ENCODE measurements around the gene AUP1.
"Not testable (repeated sequence)": the region's sequence is repeated elsewhere in the genome, so short reads cannot be mapped to it uniquely, and the experiment has no call there.

Gene AUP1

DNA sequence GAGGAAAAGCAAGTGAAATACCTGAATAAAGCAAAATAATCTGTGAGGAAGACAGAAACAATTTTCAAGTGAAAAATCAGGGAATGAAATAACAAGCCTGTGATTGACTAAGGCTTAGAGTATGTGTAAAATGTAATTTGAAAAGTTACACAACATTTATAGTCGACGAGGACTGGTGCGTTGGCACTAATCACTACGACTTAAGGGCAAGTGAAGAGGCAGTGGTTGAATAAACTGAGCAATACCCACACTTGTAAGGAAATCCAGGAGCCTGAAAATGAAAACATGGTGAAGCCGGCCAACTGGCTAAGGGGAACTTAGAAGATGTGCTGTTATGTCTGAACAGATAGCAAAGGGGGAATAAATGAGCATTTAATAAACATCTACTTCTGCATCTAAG is 38.4 kb upstream of the AUP1 start:
- Histone ChIP-seq H3K36me3 (ENCODE audit: control insufficient read depth, insufficient read depth, low read length, severe bottlenecking) (no peaks in the 10 kb centered on the region), H3K4me3 (ENCODE audit: low read length) (peak overlapping the region; percentile 63), H3K4me1 (ENCODE audit: control insufficient read depth, insufficient read depth, low read length) (peaks cover 42% of the 10 kb centered on the region), H3K9me3 (ENCODE audit: control insufficient read depth, low read length) (no peaks in the 10 kb centered on the region), H3K27me3 (replicated peaks; ENCODE audit: control insufficient read depth, insufficient read depth, low read length) (no peaks in the 10 kb centered on the region), H3K9ac (ENCODE audit: low read length) (peak overlapping the region; percentile 78)
- DNase-seq (ENCODE audit: low read depth): peak; percentile 90

DNA sequence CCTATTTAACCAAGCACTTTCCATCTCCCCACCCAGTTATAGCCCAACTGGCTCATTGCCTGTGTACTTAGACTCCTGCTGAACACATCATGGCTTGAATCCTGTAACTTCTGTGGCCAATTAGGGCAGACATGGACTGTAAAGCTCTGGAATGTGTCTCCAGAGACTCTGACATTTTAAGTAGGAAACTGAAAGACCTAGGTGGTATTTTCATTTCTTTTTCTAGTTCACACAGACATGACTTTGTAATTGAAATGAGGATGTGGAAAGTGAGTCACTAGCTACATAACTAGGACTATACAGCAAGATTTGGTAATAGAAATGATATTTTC is 37.2 kb upstream of the AUP1 start:
- H3K4me1 ChIP-seq (ENCODE audit: control insufficient read depth, insufficient read depth, low read length): peaks cover 42% of the 10 kb centered on the region
- DNase-seq (ENCODE audit: low read depth): peak; percentile 92
- no peaks in the 10 kb centered on the region for H3K9me3 ChIP-seq (ENCODE audit: control insufficient read depth, low read length)
- no peak overlapping the region for H3K9ac ChIP-seq (ENCODE audit: low read length)
- no peak overlapping the region for H3K4me3 ChIP-seq (ENCODE audit: low read length)
- no peaks in the 10 kb centered on the region for H3K36me3 ChIP-seq (ENCODE audit: control insufficient read depth, insufficient read depth, low read length, severe bottlenecking)
- no peaks in the 10 kb centered on the region for H3K27me3 ChIP-seq (replicated peaks; ENCODE audit: control insufficient read depth, insufficient read depth, low read length)

DNA sequence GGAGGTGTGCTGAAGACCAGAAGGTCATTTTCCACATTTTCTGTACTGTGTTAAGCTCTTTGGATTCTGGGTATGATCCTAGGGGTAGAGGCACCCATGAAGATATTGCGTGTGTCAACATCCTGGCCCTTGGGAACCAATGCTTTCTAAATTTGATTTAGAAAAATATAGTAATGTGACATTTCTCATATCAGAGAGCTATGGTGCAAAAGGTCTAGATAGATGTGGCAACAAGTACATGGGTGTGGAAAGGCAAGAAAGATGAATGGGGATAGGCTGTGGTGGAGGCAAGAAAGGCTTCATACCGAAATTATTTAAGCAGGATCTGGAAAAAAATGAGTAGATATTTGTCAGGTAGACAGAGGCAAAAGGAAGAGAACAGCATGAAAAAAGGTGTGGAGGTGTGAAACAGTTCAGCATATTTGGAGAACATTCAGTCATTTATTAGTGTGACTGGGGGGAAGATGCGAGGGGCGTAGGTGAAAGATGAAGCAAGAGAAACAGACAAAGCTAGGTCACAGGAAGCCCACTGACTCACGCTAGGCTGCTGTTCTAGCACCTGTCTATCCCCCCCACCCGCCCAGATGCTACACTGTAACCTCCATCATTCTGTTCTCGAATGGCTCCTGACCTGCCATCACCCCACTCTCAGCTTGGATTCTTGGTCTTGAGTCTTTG is 36.7 kb upstream of the AUP1 start:
- peak overlapping the region; percentile 25 for H3K9ac ChIP-seq (ENCODE audit: low read length)
- H3K4me3 ChIP-seq (ENCODE audit: low read length): peak overlapping the region; percentile 35
- no peak for DNase-seq (ENCODE audit: low read depth)
- H3K9me3 ChIP-seq (ENCODE audit: control insufficient read depth, low read length): no peaks in the 10 kb centered on the region
- no peaks in the 10 kb centered on the region for H3K27me3 ChIP-seq (replicated peaks; ENCODE audit: control insufficient read depth, insufficient read depth, low read length)
- H3K4me1 ChIP-seq (ENCODE audit: control insufficient read depth, insufficient read depth, low read length): peaks cover 42% of the 10 kb centered on the region
- no peaks in the 10 kb centered on the region for H3K36me3 ChIP-seq (ENCODE audit: control insufficient read depth, insufficient read depth, low read length, severe bottlenecking)

DNA sequence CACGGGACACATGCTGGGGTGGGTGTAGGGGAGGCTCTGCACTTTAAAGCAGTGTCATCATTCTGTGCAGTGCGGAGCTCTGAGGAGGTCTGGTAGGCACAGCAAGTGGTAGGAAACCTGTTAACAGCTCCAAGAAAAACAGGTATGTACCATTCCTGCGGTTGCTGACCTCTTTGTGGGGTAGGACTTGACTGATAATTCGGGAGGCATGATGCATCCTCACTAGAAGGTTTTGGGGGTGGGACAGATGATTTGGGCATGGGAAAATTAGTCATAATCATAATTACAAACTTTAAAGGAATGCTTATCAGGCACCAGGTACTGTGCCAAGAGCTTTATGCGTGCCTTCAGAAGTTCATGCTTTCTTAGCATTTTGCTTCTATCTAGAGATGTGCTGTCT is 34.7 kb upstream of the AUP1 start:
- H3K9ac ChIP-seq (ENCODE audit: low read length): no peak overlapping the region
- DNase-seq (ENCODE audit: low read depth): no peak
- no peak overlapping the region for H3K4me3 ChIP-seq (ENCODE audit: low read length)
- no peaks in the 10 kb centered on the region for H3K36me3 ChIP-seq (ENCODE audit: control insufficient read depth, insufficient read depth, low read length, severe bottlenecking)
- H3K9me3 ChIP-seq (ENCODE audit: control insufficient read depth, low read length): no peaks in the 10 kb centered on the region
- H3K4me1 ChIP-seq (ENCODE audit: control insufficient read depth, insufficient read depth, low read length): peaks cover 42% of the 10 kb centered on the region
- H3K27me3 ChIP-seq (replicated peaks; ENCODE audit: control insufficient read depth, insufficient read depth, low read length): no peaks in the 10 kb centered on the region

DNA sequence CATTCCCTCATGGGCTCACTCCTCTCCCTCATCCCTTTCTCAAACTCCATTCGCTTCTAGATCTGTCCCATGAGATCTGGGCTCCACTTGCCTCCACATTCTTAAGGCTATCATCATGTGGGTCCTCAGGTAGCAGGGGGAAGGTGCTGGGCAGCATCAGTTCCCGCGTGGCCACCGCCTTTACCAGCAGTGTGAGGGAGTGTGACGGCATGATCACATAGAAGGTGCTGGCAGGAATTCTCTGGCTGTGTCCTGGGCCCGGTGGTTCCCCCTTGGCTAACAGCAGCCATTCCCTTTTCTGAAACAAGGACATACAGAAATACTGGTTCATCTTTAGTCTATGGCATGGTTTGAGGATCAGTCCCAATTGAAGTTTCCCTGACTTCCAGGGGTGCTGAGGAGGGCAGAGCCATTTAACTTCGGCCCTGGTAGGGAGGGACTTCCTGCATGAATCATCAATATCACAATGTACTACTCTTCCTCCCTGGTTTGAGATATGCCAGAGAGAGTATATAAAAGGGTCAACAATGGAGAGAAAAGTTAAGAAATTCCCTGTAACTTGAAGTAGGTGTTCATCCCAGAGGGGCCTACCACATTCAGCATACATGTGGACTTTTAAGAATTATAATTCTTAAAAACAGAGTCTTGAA is 32.7 kb upstream of the AUP1 start:
- DNase-seq (ENCODE audit: low read depth): no peak
- Histone ChIP-seq H3K27me3 (replicated peaks; ENCODE audit: control insufficient read depth, insufficient read depth, low read length) (no peaks in the 10 kb centered on the region), H3K9me3 (ENCODE audit: control insufficient read depth, low read length) (no peaks in the 10 kb centered on the region), H3K4me3 (ENCODE audit: low read length) (no peak overlapping the region), H3K4me1 (ENCODE audit: control insufficient read depth, insufficient read depth, low read length) (peaks cover 29% of the 10 kb centered on the region), H3K9ac (ENCODE audit: low read length) (no peak overlapping the region), H3K36me3 (ENCODE audit: control insufficient read depth, insufficient read depth, low read length, severe bottlenecking) (no peaks in the 10 kb centered on the region)

DNA sequence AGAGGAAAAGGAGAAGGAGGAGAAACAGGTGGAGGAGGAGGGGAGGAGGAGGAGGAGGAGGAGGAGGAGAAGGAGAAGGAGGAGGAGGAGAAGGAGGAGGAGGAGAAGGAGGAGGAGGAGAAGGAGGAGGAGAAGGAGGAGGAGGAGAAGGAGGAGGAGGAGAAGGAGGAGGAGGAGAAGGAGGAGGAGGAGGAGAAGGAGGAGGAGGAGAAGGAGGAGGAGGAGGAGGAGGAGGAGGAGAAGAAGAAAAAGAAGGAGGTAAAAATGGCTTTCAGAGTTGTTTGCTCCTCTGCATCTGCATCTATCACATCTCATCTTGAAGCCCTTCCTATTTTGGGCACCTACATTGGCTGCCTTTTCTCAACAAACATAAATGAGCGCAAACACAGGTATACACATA is 31.5 kb upstream of the AUP1 start:
- H3K9ac ChIP-seq (ENCODE audit: low read length); H3K27me3 ChIP-seq (replicated peaks; ENCODE audit: control insufficient read depth, insufficient read depth, low read length); H3K36me3 ChIP-seq (ENCODE audit: control insufficient read depth, insufficient read depth, low read length, severe bottlenecking); DNase-seq (ENCODE audit: low read depth); H3K9me3 ChIP-seq (ENCODE audit: control insufficient read depth, low read length); H3K4me3 ChIP-seq (ENCODE audit: low read length): not testable (repeated sequence)
- H3K4me1 ChIP-seq (ENCODE audit: control insufficient read depth, insufficient read depth, low read length): peaks cover 18% of the 10 kb centered on the region

DNA sequence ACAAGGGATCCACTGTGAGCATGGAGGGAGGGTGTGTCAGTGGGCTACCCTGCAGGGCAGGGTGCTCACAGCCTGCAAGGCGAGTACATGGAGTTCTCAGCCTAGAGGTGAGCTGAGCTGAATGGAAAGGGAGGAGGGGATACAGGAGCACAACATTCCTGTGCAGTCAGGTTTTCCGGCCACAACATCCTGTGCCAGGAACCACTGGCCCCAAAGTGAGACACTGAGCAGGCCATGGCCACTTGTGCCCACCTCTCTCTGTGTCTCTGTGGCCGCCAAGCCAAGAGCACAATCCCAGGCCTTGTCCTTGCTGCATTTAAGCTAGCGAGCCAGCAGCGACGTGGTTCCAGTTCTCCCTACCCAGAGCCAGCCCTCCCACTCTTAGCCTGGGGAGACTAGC is 31.1 kb upstream of the AUP1 start:
- H3K9ac ChIP-seq (ENCODE audit: low read length): no peak overlapping the region
- DNase-seq (ENCODE audit: low read depth): no peak
- no peak overlapping the region for H3K4me3 ChIP-seq (ENCODE audit: low read length)
- no peaks in the 10 kb centered on the region for H3K9me3 ChIP-seq (ENCODE audit: control insufficient read depth, low read length)
- H3K27me3 ChIP-seq (replicated peaks; ENCODE audit: control insufficient read depth, insufficient read depth, low read length): no peaks in the 10 kb centered on the region
- peaks cover 15% of the 10 kb centered on the region for H3K4me1 ChIP-seq (ENCODE audit: control insufficient read depth, insufficient read depth, low read length)
- H3K36me3 ChIP-seq (ENCODE audit: control insufficient read depth, insufficient read depth, low read length, severe bottlenecking): peaks cover 5% of the 10 kb centered on the region

DNA sequence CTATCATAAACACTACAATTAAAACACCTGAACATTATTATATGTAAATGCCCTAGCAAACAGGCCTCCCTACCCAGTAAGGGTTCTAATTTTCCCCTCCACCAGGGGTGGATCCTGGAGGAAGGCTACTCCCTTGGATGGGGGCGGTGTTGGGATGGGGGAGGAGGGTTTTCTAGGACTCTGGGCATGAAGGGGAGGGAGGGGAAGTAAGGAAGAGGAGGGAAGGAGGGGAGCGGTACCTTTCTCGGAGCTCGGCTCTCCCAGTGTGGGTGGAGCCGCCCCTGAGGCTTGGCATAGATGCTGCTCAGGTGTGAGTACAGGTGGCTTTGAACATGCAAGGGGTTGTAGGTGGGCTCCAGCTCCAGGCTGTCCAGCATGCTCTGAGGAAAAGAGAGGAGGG is 30.4 kb upstream of the AUP1 start:
- H3K9me3 ChIP-seq (ENCODE audit: control insufficient read depth, low read length): no peaks in the 10 kb centered on the region
- no peak overlapping the region for H3K9ac ChIP-seq (ENCODE audit: low read length)
- H3K4me3 ChIP-seq (ENCODE audit: low read length): no peak overlapping the region
- H3K4me1 ChIP-seq (ENCODE audit: control insufficient read depth, insufficient read depth, low read length): peaks cover 21% of the 10 kb centered on the region
- H3K36me3 ChIP-seq (ENCODE audit: control insufficient read depth, insufficient read depth, low read length, severe bottlenecking): peaks cover 5% of the 10 kb centered on the region
- no peak for DNase-seq (ENCODE audit: low read depth)
- no peaks in the 10 kb centered on the region for H3K27me3 ChIP-seq (replicated peaks; ENCODE audit: control insufficient read depth, insufficient read depth, low read length)

DNA sequence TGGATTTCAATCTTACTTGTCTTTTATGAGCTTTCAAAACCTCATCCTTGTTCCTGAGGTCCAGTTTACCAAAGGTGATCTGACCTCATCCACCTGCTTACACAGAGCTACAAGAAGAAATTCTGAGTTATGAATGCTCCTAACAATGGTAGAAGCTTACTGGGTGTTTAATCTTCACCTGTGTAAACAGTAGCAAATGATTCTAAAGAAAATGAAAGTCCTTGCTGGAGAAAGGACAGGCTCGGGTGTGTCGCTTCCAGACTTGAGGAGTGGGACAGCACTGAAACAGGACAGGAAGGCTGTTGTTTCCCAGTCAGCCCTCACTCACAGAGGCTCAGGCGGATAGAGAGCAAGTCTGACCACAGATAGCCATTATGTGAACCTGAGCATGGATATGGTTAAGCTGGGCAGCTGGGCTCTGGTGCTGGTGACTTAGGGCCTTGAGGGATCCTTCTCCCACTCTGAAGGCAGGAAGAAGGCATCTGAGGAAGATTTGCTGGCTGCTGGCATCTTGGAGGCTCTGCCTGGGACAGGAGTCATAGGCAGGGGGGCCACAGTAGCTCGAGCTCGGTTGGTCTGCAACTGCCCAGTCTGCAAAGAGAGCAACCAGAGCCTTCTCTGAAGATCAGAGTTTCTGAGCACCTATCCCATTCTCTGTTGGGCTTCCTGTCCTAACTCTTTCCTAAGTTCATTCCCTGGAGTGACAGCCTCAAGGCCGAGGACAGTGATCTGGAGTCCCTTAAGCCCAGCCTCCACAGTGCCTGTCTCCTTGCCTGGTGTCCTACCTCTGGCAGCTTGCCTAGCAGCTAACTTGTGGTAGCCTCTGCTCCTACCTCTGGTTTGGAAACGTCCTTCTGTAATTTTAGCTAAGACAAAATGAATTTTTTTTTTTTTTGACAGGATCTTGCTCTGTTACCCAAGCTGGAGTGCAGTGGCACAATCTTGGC is 29.1 kb upstream of the AUP1 start:
- Histone ChIP-seq H3K9me3 (ENCODE audit: control insufficient read depth, low read length) (no peaks in the 10 kb centered on the region), H3K4me3 (ENCODE audit: low read length) (no peak overlapping the region), H3K27me3 (replicated peaks; ENCODE audit: control insufficient read depth, insufficient read depth, low read length) (no peaks in the 10 kb centered on the region), H3K36me3 (ENCODE audit: control insufficient read depth, insufficient read depth, low read length, severe bottlenecking) (peaks cover 5% of the 10 kb centered on the region), H3K9ac (ENCODE audit: low read length) (no peak overlapping the region), H3K4me1 (ENCODE audit: control insufficient read depth, insufficient read depth, low read length) (peaks cover 15% of the 10 kb centered on the region)
- DNase-seq (ENCODE audit: low read depth): no peak

DNA sequence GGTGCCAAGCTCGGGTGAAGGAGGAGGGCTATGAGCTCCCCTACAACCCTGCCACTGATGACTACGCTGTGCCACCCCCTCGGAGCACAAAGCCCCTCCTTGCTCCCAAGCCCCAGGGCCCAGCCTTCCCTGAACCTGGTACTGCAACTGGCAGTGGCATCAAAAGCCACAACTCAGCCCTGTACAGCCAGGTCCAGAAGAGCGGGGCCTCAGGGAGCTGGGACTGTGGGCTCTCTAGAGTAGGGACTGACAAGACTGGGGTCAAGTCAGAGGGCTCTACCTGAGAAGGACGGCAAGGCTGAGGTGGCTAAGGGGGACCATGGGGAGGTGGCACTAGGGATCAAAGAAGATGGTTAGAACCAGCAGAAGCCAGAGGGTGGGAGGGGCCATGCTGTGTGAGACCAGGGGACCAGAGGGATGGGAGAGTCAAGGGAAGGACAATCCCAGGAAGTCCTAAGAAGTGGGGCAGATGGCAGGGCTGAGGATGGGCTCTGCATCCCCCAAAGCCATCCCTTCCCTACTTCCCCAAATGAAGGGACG is 27.4 kb upstream of the AUP1 start:
- H3K4me1 ChIP-seq (ENCODE audit: control insufficient read depth, insufficient read depth, low read length): peaks cover 25% of the 10 kb centered on the region
- no peak overlapping the region for H3K4me3 ChIP-seq (ENCODE audit: low read length)
- no peak for DNase-seq (ENCODE audit: low read depth)
- no peaks in the 10 kb centered on the region for H3K9me3 ChIP-seq (ENCODE audit: control insufficient read depth, low read length)
- H3K36me3 ChIP-seq (ENCODE audit: control insufficient read depth, insufficient read depth, low read length, severe bottlenecking): peaks cover 5% of the 10 kb centered on the region
- no peak overlapping the region for H3K9ac ChIP-seq (ENCODE audit: low read length)
- no peaks in the 10 kb centered on the region for H3K27me3 ChIP-seq (replicated peaks; ENCODE audit: control insufficient read depth, insufficient read depth, low read length)

DNA sequence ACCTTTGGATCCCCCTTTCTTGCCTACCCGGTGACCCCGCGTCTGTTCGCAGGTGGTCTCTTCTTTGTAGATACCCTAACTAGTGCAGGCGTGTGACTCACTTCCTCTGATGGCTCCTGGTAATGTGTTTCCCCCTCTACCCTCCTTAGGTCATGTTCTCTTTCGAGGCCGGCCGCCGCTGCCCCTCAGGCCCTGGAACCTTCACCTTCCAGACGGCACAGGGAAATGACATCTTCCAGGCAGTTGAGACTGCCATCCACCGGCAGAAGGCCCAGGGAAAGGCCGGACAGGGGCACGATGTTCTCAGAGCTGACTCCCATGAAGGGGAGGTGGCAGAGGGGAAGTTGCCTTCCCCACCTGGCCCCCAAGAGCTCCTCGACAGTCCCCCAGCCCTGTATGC is 26.7 kb upstream of the AUP1 start:
- Histone ChIP-seq H3K27me3 (replicated peaks; ENCODE audit: control insufficient read depth, insufficient read depth, low read length) (no peaks in the 10 kb centered on the region), H3K4me3 (ENCODE audit: low read length) (peak overlapping the region; percentile 87), H3K9me3 (ENCODE audit: control insufficient read depth, low read length) (no peaks in the 10 kb centered on the region), H3K9ac (ENCODE audit: low read length) (no peak overlapping the region), H3K4me1 (ENCODE audit: control insufficient read depth, insufficient read depth, low read length) (peaks cover 25% of the 10 kb centered on the region), H3K36me3 (ENCODE audit: control insufficient read depth, insufficient read depth, low read length, severe bottlenecking) (peaks cover 5% of the 10 kb centered on the region)
- DNase-seq (ENCODE audit: low read depth): no peak
